Aorta (tissue), 5 donors: ENCODE measurements around the gene KLHL29. TPM values are rescaled to one million over a fixed set of nuclear protein-coding genes. Genes with fewer than 3 reads are reported as not detected.

Experiments used
- ATAC-seq: fragments of 200-7000 bp; cut with Tn5 transposase; one replicate; pipeline ENCODE4 v1.9.1; 2022; ENCODE audit warnings: moderate library complexity; ENCODE audit not compliant: low FRiP score
- DNase-seq, 2 donors: peaks; one replicate each; pipeline ENCODE4 v3.0.0-alpha.2; 2020
- H3K27ac ChIP-seq, 2 donors: one replicate each; pipeline ENCODE4 v1.5.1; 2013; ENCODE audit warnings: low read length in 2 of 2, mild to moderate bottlenecking in 2 of 2, moderate library complexity in 2 of 2, control low read depth in 1 of 2, inconsistent platforms in 1 of 2, low read depth in 1 of 2
- H3K27me3 ChIP-seq, 2 donors: one replicate each; pipeline ENCODE4 v1.6.1; 2013; ENCODE audit warnings: control low read depth in 1 of 2, low read length in 1 of 2, mild to moderate bottlenecking in 1 of 2, moderate library complexity in 1 of 2; ENCODE audit not compliant: insufficient read depth in 2 of 2, control insufficient read depth in 1 of 2
- H3K36me3 ChIP-seq, 2 donors: one replicate each; pipeline ENCODE4 v1.6.1; 2013; ENCODE audit warnings: control low read depth in 1 of 2, low read length in 1 of 2, mild to moderate bottlenecking in 1 of 2; ENCODE audit not compliant: insufficient read depth in 2 of 2, control insufficient read depth in 1 of 2
- H3K4me1 ChIP-seq, 2 donors: one replicate each; pipeline ENCODE4 v1.6.1; 2013; ENCODE audit warnings: low read length in 2 of 2, control low read depth in 1 of 2, mild to moderate bottlenecking in 1 of 2, moderate library complexity in 1 of 2; ENCODE audit not compliant: insufficient read depth in 2 of 2, control insufficient read depth in 1 of 2
- H3K4me3 ChIP-seq, 2 donors: one replicate each; pipeline ENCODE4 v1.5.1; 2013; ENCODE audit warnings: low read length in 2 of 2, control low read depth in 1 of 2, mild to moderate bottlenecking in 1 of 2
- H3K9me3 ChIP-seq: one replicate; pipeline ENCODE4 v1.6.1; 2013; ENCODE audit warnings: mild to moderate bottlenecking, low read length; ENCODE audit not compliant: control insufficient read depth
- WGBS, 2 donors: extraction: QIAGEN DNeasy Blood & Tissue Kit; methylation state at CpG; one replicate each; pipeline ENCODE4 v1.1.7; 2013; 5-methylcytosine and 5-hydroxymethylcytosine counted together
- intact Hi-C, 2 donors: fragments of 100-400 bp; cut with DNase I; formaldehyde crosslinking; loops; one replicate each; pipeline versions ENCODE4 v1.14.2 to v1.15.0; 2022
- polyA plus RNA-seq, 2 donors: library from polyadenylated mRNA; stranded (reverse); fragments of 200-250 nt; gene quantifications; one replicate each; pipeline ENCODE4 v1.2.3, GENCODE V29; 2013
- total RNA-seq, 2 donors: library from RNA; stranded (reverse); fragmentation: NEBNext Ultra II Directional; extraction: Animal tissue kit (Norgen Biotek cat#: 25700); gene quantifications; one replicate each; pipeline ENCODE4 v1.2.1, GENCODE V29; 2021
- donor health status: healthy with polysubstance abuse.
- donor health status: Bipolar disorder and iron deficiency.
- donor health status: DM: no; HTN: no; CAD: no.
- donor health status: DM: no; HTN: no; CAD: no.
- donor health status: DM: yes; HTN: yes; CAD: no.

The KLHL29 gene
- total and polyA plus RNA-seq, 4 donors: 0.75 to 13.4 (median 8.1) TPM

GRCh38 chr2:23687214-23687613 lies 302.2 kb downstream of the KLHL29 start:
- Histone ChIP-seq H3K27ac (no peak overlapping the region), H3K4me1 (no peaks in the 10 kb centered on the region), H3K27me3 (no peaks in the 10 kb centered on the region), H3K36me3 (peaks cover 0 to 2% of the 10 kb centered on the region in 2 donors), H3K4me3 (no peak overlapping the region), H3K9me3 (no peaks in the 10 kb centered on the region)
- peak in 1 of 2 donors; percentile 36 for DNase-seq
- ATAC-seq: no peak
- 81 to 91% methylated on average over 9 of the region's 9 CpGs for WGBS, 2 donors
- intact Hi-C loops: no loop called here

- 91 to 94% methylated on average over 14 of the region's 14 CpGs for WGBS, 2 donors
- intact Hi-C loops: no loop called here
- H3K4me3 ChIP-seq: no peak overlapping the region
- no peak overlapping the region for H3K27ac ChIP-seq
- ATAC-seq (no peak), DNase-seq (no peak)
- H3K9me3 ChIP-seq: no peaks in the 10 kb centered on the region
- H3K36me3 ChIP-seq: peaks cover 0 to 2% of the 10 kb centered on the region in 2 donors
- H3K4me1 ChIP-seq: no peaks in the 10 kb centered on the region
- H3K27me3 ChIP-seq: no peaks in the 10 kb centered on the region
These were observed 302.7 kb downstream of the KLHL29 start for GRCh38 chr2:23687713-23688112.

DNA sequence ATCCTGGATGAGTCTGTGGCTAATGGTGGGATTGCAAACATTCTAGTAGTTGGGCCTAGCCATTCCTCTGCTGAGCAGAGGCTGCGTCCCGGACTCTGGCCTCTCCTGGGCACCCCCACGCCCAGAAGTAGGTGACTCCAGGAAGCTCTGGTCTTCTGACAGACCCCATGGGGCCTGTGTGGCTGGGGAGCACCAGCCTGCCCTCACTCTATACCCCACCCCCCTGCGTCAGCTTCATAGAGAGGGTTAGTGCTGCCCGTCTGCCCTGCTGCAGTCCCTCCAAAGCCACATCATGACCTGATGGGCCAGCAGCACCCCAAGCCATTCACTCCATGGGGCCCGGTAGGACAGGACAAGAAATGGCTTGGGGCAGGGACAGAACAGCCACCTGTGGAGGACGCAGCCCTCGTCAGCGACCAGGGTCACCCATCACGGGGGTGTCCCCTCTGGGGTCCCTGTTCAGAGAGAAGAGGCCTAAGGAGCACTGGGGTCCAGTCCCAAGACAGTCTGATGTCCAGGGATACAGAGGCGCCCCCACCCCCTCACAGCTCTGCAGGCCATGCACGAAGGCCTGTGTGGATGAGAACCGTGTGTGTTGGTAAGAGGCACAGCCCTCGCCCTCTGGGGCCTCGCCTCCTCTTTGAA lies 303.6 kb downstream of the KLHL29 start:
- intact Hi-C loops: no loop called here
- no peak overlapping the region for H3K27ac ChIP-seq
- 87 to 89% methylated on average over 15 of the region's 15 CpGs for WGBS, 2 donors

DNA sequence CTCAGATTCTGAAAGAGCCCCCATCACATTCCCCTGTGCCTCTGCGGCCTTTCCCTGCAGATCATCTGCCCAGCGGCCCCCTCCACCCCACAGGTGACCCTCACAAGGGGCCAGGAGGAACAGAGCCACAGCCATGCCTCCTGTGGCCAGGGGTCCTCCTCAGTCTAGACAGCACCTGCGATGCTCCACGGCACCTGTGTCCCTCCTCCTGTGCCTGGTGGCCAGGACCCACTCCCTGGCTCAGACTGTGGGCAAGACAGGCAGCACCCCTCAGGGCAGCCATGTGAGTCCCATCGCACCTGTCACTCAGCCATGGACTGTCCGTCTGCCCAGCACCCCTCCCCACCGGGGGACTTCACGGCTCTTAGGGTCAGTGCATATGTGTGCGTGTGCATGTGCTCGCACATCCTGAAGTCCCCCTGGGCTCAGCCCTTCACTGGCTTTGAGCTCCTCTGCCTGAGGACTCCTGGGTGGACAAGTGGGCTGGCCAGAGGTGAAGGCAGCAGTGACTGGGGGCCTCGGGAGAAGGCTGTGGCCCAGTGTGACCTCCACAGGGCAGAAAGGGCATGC lies 304.2 kb downstream of the KLHL29 start:
- 84 to 86% methylated on average over 11 of the region's 11 CpGs for WGBS, 2 donors
- no peak overlapping the region for H3K27ac ChIP-seq
- ATAC-seq (no peak), DNase-seq (peak in 1 of 2 donors; percentile 43)
- H3K4me1 ChIP-seq: no peaks in the 10 kb centered on the region
- intact Hi-C loops: no loop called here
- H3K27me3 ChIP-seq: no peaks in the 10 kb centered on the region
- no peaks in the 10 kb centered on the region for H3K9me3 ChIP-seq
- H3K36me3 ChIP-seq: peaks cover 0 to 3% of the 10 kb centered on the region in 2 donors
- no peak overlapping the region for H3K4me3 ChIP-seq

More for the DNA sequence above, 303.6 kb downstream of the KLHL29 start:
- Histone ChIP-seq H3K27me3 (no peaks in the 10 kb centered on the region), H3K36me3 (peaks cover 0 to 2% of the 10 kb centered on the region in 2 donors), H3K9me3 (no peaks in the 10 kb centered on the region), H3K4me1 (no peaks in the 10 kb centered on the region), H3K4me3 (no peak overlapping the region)
- DNase-seq: peak in 1 of 2 donors; percentile 30
- ATAC-seq: no peak

GRCh38 chr2:23689891-23690290 lies 304.9 kb downstream of the KLHL29 start:
- Histone ChIP-seq H3K27ac (no peak overlapping the region), H3K27me3 (no peaks in the 10 kb centered on the region), H3K36me3 (peaks cover 0 to 3% of the 10 kb centered on the region in 2 donors), H3K4me1 (no peaks in the 10 kb centered on the region), H3K4me3 (no peak overlapping the region), H3K9me3 (no peaks in the 10 kb centered on the region)
- DNase-seq (peak in 1 of 2 donors; percentile 30), ATAC-seq (no peak)
- intact Hi-C loops: no loop called here
- 68 to 80% methylated on average over 9 of the region's 9 CpGs for WGBS, 2 donors

GRCh38 chr2:23690421-23691105 lies 305.6 kb downstream of the KLHL29 start:
- H3K27ac ChIP-seq: no peak overlapping the region
- peaks cover 0 to 3% of the 10 kb centered on the region in 2 donors for H3K36me3 ChIP-seq
- no peak overlapping the region for H3K4me3 ChIP-seq
- peak; percentile 32 to 68 for DNase-seq
- no peaks in the 10 kb centered on the region for H3K27me3 ChIP-seq
- WGBS, 2 donors: 84 to 86% methylated on average over 31 of the region's 31 CpGs
- intact Hi-C loops: no loop called here
- ATAC-seq: no peak
- H3K4me1 ChIP-seq: no peaks in the 10 kb centered on the region
- H3K9me3 ChIP-seq: no peaks in the 10 kb centered on the region

DNA sequence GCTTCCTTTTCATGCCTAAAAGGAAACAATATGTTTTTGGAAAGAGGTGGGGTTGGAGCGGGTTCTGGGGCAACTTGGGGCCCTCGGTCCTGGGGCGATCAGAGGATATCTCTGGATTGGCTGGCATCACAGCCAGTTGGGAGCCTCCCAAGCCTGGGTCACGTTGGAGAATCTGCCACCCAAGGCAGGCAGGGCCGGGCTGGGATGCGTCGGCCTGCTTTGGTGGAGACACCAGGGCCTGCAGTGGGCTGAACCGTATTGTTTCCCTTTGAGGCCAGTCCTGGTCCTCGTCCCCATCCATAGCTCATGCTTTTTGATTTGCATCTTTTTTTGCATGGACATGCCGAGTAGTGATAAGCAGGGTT lies 306.1 kb downstream of the KLHL29 start:
- Histone ChIP-seq H3K27ac (no peak overlapping the region), H3K36me3 (peaks cover 0 to 3% of the 10 kb centered on the region in 2 donors), H3K9me3 (no peaks in the 10 kb centered on the region), H3K4me1 (no peaks in the 10 kb centered on the region), H3K4me3 (no peak overlapping the region), H3K27me3 (no peaks in the 10 kb centered on the region)
- ATAC-seq (no peak), DNase-seq (peak; percentile 17 to 58)
- 88 to 92% methylated on average over 10 of the region's 10 CpGs for WGBS, 2 donors
- intact Hi-C loops: no loop called here

- Histone ChIP-seq H3K4me3 (no peak overlapping the region), H3K27me3 (no peaks in the 10 kb centered on the region), H3K4me1 (no peaks in the 10 kb centered on the region), H3K27ac (no peak overlapping the region), H3K9me3 (no peaks in the 10 kb centered on the region), H3K36me3 (peaks cover 0 to 3% of the 10 kb centered on the region in 2 donors)
- intact Hi-C loops: no loop called here
- DNase-seq (peak; percentile 36 to 77), ATAC-seq (no peak)
- 95 to 98% methylated on average over 21 of the region's 21 CpGs for WGBS, 2 donors
These were observed 306.6 kb downstream of the KLHL29 start for GRCh38 chr2:23691565-23691964.
